Right atrium auricular region (tissue), 2 donors: ENCODE measurements around the gene LBX2. TPM values are rescaled to one million over a fixed set of nuclear protein-coding genes. Genes with fewer than 3 reads are reported as not detected.

Source experiments
- DNase-seq: peaks from one replicate; pipeline ENCODE4 v3.0.0-alpha.2; 2019; ENCODE audit warnings: low spot score
- H3K27ac ChIP-seq, 2 donors: fragments of 200-600 bp; sonication (generic); 1 replicate in 1 of 2; 2 replicates in 1 of 2; pipeline ENCODE4 v1.5.1; 2016 to 2019
- H3K27me3 ChIP-seq, 2 donors: fragments of 200-600 bp; sonication (generic); one replicate each; pipeline versions ENCODE4 v1.5.1 to v1.6.0; 2017 to 2019
- H3K36me3 ChIP-seq: fragments of 200-600 bp; sonication (generic); one replicate; pipeline ENCODE4 v1.5.1; 2016
- H3K4me1 ChIP-seq, 2 donors: fragments of 200-600 bp; sonication (generic); one replicate each; pipeline versions ENCODE4 v1.5.1 to v1.6.0; 2017 to 2019
- H3K4me3 ChIP-seq, 2 donors: fragments of 200-600 bp; sonication (generic); 1 replicate in 1 of 2; 2 replicates in 1 of 2; pipeline ENCODE4 v1.5.1; 2017 to 2019; ENCODE audit warnings: mild to moderate bottlenecking in 1 of 2, moderate library complexity in 1 of 2
- H3K9me3 ChIP-seq, 2 donors: fragments of 200-600 bp; sonication (generic); one replicate each; pipeline ENCODE4 v1.5.1; 2019
- CTCF ChIP-seq, 2 donors: fragments of 200-600 bp; sonication (generic); IDR thresholded peaks; one replicate each; pipeline ENCODE4 v1.5.1; 2019; ENCODE audit warnings: antibody characterized with exemption in 2 of 2
- total RNA-seq, 2 donors: library from RNA; depleted of rRNA; stranded (reverse); fragments of >200 nt; gene quantifications; one replicate each; pipeline ENCODE4 v1.1.0, GENCODE V29; 2016

The LBX2 gene
- total RNA-seq, 2 donors from 2014 or later: 0.83 to 1.0 TPM

GRCh38 chr2:74540291-74540690 is 40.9 kb upstream of the LBX2 start:
- Histone ChIP-seq H3K27me3 (no peaks in the 10 kb centered on the region), H3K4me1 (no peaks in the 10 kb centered on the region), H3K36me3 (no peaks in the 10 kb centered on the region), H3K4me3 (no peak overlapping the region), H3K9me3 (no peaks in the 10 kb centered on the region), H3K27ac (peak overlapping the region; percentile 46 to 71)
- TF ChIP-seq CTCF (IDR thresholded peaks at IDR 0.05): no peak
- DNase-seq: peak; percentile 90

- Histone ChIP-seq H3K27ac (no peak overlapping the region), H3K4me1 (no peaks in the 10 kb centered on the region), H3K9me3 (no peaks in the 10 kb centered on the region), H3K27me3 (no peaks in the 10 kb centered on the region), H3K36me3 (no peaks in the 10 kb centered on the region), H3K4me3 (no peak overlapping the region)
- no peak for DNase-seq
- TF ChIP-seq CTCF (IDR thresholded peaks at IDR 0.05): no peak
Measured at GRCh38 chr2:74538881-74539339, 39.5 kb upstream of the LBX2 start.

GRCh38 chr2:74537140-74537539 is 37.7 kb upstream of the LBX2 start:
- Histone ChIP-seq H3K27me3 (no peaks in the 10 kb centered on the region), H3K27ac (no peak overlapping the region), H3K9me3 (no peaks in the 10 kb centered on the region), H3K36me3 (peaks cover 15% of the 10 kb centered on the region), H3K4me1 (no peaks in the 10 kb centered on the region), H3K4me3 (no peak overlapping the region)
- no peak for TF ChIP-seq CTCF (IDR thresholded peaks at IDR 0.05)
- no peak for DNase-seq

GRCh38 chr2:74536166-74536950 is 37.0 kb upstream of the LBX2 start:
- no peak overlapping the region for H3K4me3 ChIP-seq
- no peak for DNase-seq

GRCh38 chr2:74535440-74535965 is 36.1 kb upstream of the LBX2 start:
- H3K4me1 ChIP-seq: peaks cover 0 to 15% of the 10 kb centered on the region in 2 donors
- no peak for DNase-seq
- H3K36me3 ChIP-seq: peaks cover 15% of the 10 kb centered on the region
- H3K4me3 ChIP-seq: no peak overlapping the region
- H3K27ac ChIP-seq: no peak overlapping the region
- no peak for TF ChIP-seq CTCF (IDR thresholded peaks at IDR 0.05)
- no peaks in the 10 kb centered on the region for H3K27me3 ChIP-seq
- H3K9me3 ChIP-seq: no peaks in the 10 kb centered on the region

More at GRCh38 chr2:74536166-74536950, 37.0 kb upstream of the LBX2 start:
- H3K9me3 ChIP-seq: no peaks in the 10 kb centered on the region
- H3K27me3 ChIP-seq: no peaks in the 10 kb centered on the region
- H3K27ac ChIP-seq: no peak overlapping the region
- peaks cover 15% of the 10 kb centered on the region for H3K36me3 ChIP-seq
- peaks cover 0 to 7% of the 10 kb centered on the region in 2 donors for H3K4me1 ChIP-seq
- TF ChIP-seq CTCF (IDR thresholded peaks at IDR 0.05): no peak
